GM19468 (cell line): ENCODE results near the gene KIAA0930.

Experiments used
- ATAC-seq: cut with Tn5 transposase; IDR thresholded peaks from one replicate; pipeline ENCODE4 v1.9.1; 2021; ENCODE audit warnings: mild to moderate bottlenecking, moderate library complexity, moderate number of reproducible peaks; ENCODE audit not compliant: unreplicated experiment; ENCODE audit errors: extremely low read depth

Gene KIAA0930

DNA sequence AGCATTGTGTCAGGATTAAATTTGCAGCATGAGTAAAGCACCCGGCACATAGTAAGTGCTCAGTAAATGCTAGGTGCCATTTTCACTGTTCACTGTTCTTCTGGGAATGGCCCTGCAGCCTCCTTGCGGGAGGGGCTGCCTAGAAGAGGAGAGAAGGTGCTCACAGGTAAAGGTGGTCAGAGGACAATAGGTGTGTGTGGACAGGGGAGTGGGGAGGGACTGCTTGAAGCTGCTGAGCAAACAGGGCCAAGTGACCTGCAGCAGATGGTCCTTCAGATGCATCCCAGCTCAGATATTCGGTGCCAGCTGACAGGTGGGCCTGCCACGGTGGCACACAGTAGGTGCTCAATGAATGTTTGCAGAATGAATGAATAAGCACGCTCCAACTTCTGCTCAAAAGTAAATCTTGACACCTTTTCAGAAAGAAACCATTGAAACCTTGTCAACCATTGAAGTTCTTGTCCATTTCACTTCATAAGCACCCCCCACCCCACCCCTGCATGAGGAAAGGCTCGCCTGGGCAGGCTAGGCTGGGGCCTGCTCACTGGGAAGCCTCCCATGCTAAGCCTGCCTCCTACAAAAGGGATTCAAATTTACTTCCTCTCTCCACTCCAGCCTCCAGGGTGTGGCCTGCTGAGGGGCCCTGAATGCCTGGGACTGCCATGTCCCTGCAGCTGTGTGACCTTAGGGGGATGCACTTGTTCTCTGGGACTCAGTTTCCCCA is 1.6 kb downstream of the KIAA0930 start:
- ATAC-seq: no peak

DNA sequence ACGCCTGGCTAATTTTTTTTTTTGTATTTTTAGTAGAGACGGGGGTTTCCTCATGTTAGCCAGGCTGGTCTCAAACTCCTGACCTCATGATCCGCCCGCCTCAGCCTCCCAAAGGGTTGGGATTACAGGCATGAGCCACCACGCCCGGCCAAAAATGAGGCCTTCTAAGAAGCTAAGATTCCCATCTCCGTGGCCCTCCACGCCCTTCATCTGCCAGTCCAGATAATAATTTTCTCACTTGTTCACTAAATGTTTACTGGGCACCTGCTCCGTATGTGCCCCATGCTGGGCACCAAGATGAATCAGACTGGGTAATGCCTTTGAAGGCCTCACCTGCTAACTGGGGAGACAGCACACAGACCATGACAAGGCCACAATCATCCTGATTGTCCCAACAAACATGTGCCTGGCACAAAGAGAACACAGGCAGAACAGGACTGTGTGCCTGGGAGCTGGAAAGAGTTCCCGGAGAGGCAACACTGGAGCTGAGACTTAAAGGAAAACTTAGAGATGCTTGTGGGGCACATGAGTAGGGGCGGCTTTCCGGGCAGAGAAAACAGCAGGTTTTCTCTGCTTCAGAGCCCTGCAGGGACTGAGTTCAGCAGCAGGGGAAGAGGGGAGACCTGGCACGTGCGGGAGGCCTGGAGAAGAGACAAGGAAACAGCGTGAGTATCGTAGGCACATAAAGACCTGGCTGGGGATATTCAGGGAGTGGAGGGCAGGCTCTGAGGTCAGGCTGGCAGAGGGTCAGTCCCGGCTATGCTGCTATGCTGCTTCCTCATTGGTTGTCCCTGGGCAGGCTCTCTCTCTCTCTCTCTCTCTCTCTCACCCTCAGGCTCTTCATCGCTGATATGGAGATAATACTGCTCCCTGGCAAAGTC is 2.4 kb downstream of the KIAA0930 start:
- no peak for ATAC-seq

DNA sequence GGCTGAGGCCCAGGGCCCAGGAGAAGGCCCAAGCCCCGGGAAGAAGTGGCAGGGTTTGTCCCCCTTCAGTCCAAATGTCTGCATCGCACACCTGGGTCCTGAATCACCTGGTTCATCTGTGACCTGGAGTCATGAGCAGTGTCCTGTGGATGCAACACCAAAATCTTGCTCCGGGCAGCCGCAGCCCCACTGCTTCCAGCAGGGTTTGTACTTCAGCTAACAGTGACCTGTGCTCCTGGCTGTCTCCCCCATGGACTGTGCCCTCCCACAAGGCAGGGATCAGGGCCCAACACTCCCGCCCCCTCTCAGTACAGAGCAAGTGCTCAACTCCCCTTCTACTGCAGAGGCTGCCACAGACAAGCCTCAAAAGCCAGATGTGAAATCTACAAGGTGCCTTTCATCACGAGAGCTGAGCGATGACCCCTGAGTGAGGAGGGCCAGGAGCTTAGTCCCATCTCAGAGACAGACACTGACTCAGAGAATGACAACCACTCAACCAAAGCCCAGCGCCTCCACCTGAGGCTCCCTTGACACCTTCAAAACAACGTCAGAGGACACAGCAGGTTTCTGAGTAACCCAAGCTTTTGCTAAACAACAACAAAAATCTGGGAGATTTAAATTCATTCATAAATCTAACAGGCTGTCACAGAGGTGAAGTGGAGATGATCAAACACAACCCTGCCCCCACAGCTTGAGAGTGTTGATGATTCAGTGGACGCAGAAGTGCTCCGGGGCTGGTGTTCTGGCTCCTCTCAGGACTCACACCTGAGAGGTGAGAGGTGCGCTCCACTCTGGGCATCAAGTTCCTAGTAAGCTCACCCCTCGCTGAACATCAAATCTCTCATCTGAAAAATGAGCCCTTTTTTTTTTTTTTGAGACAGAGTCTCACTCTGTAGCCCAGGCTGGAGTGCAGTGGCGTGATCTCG is 3.4 kb downstream of the KIAA0930 start:
- ATAC-seq: no peak

DNA sequence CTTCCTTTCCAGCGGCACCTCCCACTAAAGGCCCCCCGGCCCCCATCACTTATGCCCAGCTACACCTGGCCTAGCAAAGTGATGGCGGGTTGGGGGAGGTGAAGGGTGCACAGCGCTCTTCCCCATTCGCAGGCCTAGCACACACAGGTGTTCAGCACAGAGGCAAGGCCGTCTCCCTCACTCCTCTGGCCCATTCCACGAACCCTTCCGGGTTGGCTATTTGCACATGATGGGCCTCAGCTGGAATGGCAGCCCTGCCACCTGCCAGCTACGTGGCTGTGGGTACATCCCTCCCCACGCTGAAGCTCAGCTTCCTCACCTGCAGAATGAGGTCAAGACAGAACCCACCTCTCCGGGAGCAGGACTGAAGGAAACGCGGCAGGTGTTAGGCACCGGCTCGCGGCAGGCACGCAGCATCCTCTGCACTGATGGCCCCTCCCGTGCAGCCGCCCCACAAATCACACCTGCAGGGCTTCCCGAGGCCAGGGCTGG is 4.8 kb downstream of the KIAA0930 start:
- no peak for ATAC-seq

DNA sequence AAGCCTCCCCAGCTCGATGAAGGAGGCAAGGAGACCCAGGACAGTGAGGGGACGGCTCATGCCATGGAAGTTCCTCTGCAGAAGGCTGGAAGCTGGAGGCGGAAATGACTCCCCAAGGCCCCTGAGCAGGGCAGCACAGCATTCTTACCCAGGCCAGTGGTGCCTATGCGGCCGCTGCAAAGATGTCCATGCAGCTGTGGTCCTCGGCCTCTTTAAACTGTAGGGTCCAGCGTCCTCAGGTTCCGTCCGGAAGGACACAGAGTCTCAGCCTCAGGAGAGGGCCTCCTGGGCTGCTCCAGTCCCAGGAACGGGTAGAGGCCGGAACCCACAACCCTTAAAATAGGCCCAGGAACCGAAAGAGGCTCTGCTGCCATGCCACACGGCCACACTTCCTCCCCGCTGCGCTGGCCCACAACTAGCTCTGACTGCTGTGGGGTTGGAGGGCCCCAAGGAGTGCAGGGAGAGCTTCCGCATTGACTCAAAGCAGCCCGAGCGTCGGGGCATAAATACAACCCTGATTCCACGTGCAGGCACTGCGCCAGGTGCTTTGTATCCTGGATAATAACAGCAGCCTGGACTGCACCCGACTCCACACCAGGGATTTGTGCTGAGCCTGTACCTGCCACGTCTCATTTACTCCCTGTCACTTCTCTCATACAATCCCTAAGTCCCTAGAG is 5.5 kb downstream of the KIAA0930 start:
- no peak for ATAC-seq

DNA sequence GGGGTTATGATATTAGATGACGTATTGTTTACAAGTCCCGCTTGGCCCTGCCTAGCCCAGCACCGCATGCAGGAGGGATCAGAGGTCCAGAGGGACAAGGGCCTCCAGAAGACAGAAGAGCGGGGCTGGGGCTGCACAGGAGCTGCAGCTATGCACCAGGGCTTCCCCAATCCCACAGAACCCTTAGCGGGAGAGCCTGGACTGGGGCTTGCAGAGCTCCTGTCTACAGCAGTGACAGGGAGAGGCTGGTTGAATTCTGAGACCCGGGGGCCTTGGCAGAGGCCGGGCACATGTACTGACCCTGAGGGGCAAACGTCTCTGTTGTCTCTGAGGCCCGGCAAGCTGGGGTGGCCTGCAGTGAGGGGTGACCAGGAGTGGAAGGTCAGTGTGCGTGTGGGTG is 6.9 kb downstream of the KIAA0930 start:
- ATAC-seq: no peak

DNA sequence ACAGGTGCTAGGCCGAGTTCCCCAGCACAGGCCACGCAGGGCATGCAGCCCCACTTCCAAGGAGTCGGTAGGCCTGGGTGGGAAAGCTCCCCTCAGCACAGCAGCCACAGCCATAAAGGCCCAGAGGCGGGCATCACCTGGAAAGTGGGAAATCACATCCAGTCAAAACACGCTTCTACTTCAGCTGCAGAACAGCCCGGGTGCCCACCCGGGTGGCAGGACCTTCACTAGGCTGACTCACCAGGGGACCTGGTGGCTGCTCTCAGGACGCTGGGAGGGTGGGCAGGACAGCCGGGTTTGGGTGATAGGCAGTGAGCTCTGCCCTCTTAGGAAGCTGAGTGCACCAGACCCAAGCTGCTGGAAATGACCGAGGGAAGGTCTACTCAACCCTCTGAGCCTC is 7.3 kb downstream of the KIAA0930 start:
- no peak for ATAC-seq

DNA sequence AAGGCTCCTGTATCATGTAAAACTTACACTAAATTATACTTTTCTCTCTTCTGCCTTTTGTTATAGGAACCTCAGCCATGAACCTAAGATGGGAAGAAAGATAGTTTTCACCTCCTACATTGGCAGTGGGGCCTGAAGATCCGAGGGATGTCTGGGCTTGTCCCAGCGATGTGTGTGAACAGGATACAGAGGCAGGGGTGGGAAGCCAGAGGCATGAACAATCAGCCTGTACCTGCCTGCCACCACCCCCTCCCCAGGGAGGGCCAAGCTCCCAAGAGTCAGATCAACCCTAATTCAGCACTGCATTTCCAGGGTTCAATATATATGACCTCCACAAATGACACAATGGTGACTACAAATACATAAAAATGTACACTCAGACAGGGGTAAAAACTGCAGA is 9.4 kb downstream of the KIAA0930 start:
- ATAC-seq: no peak

DNA sequence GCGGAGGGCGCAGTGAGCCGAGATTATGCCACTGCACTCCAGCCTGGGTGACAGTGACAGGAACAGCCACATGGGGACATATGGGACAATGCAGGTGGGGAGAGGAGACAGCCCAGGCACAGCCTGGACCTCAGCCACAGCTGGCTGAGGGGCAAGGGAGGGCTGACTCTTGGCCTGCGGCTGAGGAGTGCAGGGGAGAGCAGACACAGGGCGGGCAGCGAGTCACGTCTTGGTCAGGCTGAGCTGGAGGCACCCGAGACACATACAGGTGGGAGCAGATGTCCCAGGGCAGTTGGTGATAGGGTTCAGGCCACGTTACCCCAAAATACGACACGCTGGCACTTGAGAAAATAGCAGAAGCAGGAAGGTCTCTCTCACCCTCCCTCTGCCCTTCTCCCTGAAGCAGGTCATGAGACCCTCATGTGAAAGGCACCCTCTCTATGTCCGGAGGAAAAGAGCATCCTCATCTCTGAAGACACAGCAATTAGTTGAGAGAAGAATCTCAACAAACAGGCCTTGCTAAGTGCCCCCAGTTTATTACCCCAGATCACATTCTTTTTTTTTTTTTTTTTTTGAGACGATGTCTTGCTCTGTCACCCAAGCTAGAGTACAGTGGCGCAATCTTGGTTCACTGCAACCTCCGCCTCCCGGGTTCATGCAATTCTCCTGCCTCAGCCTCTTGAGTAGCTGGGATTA is 10.5 kb downstream of the KIAA0930 start:
- ATAC-seq: no peak

DNA sequence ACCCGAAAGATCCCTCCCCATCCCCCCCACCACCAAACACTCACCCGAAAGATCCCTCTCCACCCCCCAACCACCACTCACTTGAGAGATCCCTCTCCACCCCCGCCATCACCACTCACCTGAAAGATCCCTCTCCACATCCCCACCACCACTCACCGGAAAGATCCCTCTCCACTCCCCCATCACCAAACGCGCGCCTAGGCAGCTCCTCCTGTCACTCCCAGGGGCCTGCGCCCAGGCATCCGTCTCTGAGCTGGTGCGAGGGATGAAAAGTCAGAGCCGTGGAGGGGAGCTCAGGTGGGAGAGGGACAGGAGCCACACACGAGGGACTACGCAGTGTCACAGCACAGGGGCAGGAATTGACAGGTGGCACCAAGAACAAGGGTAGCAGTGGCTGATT is 11.5 kb downstream of the KIAA0930 start:
- ATAC-seq: no peak

DNA sequence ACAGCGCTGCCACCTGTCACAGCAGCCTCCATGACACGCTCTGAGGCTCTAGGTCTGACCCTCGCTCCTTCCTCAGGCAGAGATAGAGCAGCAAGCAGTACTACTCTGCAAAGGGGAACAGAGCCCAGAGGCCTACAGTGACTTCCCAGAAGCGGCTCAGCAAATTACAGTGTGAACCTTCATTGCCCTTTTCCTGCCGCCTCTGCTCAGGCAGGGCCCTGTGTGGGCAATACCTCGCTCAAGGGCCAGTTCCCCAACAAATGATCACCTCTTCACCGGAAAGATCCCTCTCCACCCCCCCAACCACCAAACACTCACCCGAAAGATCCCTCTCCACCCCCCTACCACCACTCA is 12.3 kb downstream of the KIAA0930 start:
- ATAC-seq: no peak

DNA sequence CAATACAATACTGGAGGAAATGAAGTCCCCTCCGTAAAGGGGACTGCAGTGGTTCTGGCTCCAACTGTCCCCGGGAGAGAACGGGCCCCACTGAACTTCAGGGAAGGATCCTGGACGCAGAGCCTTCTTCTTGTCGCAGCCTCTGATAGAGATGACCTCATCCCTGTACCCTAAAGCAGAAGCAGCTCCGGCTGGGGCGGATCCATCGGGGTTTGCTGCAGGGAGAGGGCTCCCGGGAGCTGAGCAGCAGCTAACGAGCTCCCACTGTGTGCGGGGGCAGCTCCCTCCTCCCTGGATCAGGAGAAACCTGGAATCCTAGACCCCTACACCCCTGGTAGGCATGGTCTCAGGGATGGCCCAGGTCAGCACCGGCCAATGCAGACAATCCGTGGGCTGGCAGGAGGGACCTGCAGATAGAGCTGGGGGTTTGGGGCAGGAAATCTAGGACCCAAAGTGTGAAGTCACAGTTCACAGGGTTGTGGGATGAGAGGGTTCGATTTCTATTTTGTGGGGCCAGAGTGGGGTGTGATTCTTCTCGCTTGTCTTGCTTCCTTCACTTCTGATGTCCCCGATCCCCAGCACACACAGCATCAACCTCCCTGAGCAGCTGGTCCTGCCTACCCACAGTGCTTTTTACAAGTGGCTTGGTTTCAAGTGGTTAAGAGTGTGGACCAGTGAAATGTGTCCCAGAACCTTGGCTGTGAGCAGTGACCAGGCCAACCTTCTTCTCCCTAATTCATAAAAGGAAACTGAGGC is 12.9 kb downstream of the KIAA0930 start:
- ATAC-seq: no peak

DNA sequence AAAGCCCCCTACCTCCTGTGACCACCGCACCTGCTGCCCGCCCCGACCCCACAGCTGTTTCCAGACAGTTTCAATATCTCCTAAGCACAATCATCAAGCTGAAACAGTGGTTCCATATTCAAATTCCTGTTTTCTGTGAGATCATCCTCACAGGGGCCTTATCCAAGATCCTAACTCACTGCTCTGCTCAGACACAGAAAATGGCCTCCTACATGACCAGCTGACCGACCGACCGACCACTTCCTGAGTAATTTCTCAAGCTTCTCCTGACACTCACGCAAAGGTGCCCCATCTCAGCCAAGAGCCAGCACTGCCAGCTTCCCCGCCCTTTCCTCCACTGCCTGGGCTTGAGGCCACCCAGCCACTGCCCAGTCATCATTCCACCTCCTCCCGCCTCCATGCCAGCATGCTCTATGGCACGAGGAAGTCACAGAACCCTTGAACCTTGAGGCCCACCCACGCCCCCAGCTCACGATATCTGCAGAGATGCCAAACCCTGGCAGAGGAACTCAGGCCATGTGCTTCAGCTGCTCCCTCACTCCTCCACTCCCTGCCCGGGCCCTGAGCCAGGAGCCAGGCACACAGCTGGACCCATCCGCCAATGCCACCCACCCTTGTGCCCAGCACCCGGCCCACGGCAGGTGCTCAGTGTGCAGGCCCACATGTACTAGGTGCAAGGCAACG is 14.0 kb downstream of the KIAA0930 start:
- no peak for ATAC-seq

DNA sequence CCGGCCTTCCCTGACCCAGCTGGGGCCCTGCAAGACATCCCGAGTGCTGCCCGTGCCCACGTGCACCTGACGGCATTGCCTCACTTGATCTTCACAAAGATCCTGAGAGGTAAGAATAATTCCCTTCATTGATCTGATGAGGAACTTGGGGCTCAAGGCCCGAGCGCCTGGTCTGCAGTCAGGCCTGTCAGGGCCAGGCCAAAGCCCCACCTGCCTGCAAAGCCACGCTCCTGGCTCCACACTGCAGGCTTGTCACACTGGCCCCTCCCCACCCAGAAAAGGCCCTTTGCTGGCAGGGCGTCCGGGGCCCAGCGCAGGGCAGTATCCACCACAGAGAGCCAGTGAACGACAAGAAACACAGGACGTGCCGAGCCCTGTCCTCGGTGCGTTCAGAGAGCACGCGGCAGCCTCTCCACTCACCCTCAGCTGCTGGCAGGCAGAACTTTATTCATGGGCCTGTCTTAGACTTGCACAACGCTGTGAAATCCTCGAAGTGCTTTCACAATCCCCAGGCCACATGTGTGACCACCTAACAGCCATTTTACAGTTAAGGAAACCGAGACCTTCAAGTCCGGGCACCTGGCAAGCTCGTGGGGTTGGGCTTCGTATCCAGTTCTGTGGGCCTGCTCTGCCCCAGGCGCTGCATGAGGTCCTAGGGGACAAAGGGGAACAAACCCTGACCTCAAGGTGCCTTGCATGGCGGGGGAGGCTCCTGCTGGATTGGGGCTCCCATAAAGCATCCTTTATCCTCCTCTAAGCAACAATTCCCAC is 14.8 kb downstream of the KIAA0930 start:
- no peak for ATAC-seq

DNA sequence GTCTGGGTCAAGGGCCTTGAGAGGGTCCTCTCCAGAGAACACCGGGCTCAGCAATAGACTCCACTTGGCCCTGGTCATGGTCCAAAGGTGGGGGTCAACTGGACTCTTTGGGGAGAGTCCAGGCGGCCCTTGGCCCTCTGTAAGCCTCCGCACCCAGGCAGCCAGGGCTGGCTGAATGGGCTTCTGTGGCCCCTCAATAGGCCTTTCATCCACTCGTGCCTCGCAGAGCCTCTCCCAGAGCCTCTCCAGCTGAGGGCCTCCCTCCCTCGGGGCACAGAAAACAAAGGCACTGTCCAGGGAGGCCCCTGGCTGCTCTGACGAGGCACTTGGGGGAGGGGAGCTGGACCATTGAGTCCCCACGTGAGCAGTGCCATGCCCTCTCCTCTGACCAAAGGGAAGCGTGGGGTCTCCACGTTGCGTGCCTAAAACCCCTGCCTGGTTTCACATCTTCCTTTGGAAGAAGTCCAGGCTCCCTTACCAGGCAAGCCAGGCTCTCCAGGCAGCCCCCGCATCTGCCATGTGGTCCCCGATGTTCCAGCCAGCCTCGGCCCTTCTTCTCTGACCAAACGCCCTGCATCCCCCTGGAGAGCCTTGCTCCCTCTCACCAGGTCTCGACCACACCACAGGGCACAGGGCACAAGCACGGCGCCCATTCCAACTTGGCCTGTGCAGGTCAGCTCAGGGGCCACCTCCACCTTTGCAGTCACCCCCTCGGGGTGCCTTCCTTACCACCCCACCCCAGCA is 15.5 kb downstream of the KIAA0930 start:
- no peak for ATAC-seq

DNA sequence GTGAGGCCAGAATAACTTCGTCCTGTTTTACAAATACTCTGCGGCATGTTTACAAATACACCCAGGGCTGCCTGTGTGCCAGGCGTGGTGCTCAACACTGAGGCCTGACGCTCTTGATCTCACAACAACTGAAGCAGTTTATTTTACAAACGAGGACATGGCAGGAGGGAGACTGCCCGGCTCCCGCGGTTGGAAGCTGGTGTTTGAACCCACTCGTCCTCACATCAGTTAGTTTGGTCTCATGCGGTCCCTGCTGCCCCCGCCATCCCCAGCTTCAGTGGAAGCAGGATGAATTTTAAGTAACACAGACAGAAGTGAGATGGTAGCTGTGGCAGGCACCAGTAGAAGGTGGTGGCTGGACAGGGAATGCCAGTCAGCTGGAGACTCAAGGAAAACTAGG is 16.4 kb downstream of the KIAA0930 start:
- no peak for ATAC-seq
